GM21390 (cell line): ENCODE measurements around the gene E4F1.
"Not testable (repeated sequence)": the region's sequence is repeated elsewhere in the genome, so short reads cannot be mapped to it uniquely, and the experiment has no call there.

ENCODE experiments used
- ATAC-seq: cut with Tn5 transposase; IDR thresholded peaks from one replicate; pipeline ENCODE4 v1.9.1; 2021; ENCODE audit not compliant: unreplicated experiment

The E4F1 gene

DNA sequence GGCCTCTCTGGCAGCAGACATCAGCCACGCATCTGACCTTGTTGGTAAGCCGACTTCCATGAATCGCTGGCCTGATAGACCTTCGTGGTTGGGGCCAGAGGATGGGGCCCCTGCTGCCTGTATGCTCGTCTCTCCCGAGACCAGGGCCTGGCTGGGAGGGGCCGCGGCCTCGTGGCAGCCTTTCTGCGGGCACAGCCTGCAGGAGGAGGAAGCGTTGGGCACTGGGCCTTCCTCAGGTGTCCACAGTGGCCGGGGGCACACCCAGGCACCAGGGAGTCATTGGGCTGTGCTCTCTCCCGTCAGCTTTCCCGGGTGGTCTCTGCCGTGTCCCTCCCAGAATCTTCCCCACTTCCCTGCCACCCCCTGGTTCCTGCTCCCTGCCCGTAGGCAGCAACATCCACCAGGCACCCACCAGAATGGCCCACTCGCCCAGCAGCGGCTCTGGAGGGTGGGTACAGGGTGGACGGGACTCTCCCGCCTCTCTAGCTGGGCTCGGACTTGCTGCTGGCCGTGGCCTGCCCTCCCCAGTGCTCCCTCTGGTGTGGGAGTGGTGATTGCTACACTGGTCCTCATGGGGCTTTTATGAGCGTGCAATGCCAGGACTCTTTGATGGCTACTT is 6.3 kb downstream of the E4F1 start:
- no peak for ATAC-seq

DNA sequence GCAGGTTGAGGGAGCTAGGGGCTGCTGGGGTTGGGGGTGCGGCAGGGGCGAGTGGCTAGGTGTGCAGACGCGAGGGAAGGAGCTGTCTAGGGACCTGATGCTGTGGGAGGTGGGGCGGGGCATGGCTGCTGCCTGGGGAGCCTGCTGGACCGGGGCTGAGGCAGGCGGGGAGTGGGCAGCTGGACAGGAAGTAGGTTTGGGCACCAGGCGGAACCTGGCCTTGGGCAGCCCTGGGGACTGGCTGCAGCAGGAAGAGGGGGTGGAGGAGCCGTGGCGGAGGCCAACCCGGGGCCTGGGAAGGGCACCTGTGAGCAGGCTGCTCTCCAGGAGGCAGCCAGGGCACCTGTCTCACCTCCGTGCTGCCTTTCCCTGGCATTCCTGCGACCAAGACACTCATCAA is 7.0 kb downstream of the E4F1 start:
- ATAC-seq: no peak

- ATAC-seq: no peak
Observed at GRCh38 chr16:2231016-2231931, 7.9 kb downstream of the E4F1 start.

DNA sequence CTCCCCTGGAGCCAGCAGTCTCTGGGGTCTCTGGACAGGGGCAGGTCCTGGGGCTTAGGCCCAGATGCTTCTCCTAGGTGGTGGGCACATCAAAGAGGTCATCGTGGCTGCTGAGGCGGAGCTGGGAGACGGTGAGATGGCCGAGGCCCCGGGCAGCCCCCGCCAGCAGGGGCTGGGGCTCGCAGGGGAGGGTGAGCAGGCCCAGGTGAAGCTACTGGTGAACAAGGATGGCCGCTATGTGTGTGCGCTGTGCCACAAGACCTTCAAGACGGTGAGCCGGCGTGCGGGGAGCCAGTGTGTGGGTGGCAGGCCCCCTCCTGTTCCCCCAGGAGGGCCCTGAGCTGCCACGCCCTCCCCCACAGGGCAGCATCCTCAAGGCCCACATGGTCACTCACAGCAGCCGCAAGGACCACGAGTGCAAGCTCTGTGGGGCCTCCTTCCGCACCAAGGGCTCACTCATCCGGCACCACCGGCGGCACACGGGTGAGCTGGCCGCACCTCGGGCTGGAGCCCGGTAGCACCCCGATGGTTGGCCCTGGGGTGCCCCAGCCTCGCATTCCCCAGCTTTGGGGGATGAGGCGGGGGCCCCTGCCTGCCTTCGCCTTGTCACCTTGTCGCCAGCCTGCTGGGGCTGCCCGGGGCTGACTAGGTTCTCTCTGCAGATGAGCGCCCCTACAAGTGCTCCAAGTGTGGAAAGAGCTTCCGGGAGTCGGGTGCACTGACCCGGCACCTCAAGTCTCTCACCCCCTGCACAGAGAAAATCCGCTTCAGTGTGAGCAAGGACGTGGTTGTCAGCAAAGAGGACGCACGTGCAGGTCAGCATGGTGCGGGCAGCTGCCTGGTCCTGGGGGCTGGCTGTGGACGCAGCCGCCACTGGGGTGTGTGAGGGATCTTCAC is 9.0 kb downstream of the E4F1 start:
- no peak for ATAC-seq

- no peak for ATAC-seq
Observed at GRCh38 chr16:2233046-2233775, 9.8 kb downstream of the E4F1 start.

DNA sequence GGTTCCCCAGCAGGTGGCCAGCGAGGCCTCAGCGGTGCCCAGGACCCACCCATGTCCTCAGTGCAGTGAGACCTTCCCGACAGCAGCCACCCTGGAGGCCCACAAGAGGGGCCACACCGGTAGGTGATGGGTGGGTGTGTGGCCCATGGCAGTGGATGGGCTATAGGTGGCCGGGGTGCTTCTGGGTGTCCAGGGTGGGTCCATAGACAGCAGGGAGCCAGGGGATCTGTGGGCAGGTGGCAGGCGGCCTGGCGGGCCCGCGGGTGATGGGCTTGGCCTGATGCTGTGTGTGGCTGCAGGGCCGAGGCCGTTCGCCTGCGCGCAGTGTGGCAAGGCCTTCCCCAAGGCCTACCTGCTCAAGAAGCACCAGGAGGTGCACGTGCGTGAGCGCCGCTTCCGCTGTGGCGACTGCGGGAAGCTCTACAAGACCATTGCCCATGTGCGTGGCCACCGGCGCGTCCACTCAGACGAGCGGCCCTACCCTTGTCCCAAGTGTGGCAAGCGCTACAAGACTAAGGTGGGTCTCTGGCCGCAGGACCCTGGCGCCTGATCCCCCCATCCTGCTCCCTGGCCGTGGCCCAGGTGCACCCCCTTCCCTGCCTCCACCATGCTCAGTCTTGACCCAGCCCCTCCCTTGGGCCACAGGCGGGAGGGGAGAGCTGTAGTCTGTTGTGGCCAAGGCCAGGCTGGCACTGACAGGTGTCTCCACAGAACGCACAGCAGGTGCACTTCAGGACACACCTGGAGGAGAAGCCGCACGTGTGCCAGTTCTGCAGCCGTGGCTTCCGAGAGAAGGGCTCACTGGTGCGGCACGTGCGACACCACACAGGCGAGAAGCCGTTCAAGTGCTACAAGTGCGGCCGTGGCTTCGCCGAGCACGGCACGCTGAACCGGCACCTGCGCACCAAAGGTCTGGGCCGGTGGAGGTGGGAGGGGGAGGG is 10.8 kb downstream of the E4F1 start:
- no peak for ATAC-seq

DNA sequence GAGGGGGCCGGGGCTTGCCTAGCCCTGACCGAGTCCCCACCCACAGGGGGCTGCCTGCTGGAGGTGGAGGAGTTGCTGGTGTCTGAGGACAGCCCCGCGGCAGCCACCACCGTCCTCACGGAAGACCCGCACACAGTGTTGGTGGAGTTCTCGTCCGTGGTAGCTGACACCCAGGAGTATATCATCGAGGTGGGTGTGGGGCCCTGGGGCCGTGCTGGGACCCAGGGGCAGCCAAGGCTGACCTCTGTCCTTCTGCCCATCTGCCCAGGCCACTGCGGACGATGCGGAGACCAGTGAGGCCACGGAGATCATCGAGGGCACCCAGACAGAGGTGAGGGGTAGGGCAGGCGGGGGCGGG is 11.4 kb downstream of the E4F1 start:
- no peak for ATAC-seq

DNA sequence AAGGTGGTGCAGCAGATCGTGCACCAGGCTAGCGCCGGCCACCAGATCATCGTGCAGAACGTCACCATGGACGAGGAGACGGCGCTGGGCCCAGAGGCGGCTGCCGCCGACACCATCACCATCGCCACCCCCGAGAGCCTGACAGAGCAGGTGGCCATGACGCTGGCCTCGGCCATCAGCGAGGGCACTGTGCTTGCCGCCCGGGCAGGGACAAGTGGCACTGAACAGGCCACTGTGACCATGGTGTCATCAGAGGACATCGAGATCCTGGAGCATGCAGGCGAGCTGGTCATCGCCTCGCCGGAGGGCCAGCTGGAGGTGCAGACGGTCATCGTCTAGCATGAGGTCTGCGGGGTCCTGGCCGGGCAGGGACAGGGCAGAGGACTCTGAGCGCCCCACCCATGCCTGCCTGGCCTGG is 11.9 kb downstream of the E4F1 start:
- no peak for ATAC-seq

DNA sequence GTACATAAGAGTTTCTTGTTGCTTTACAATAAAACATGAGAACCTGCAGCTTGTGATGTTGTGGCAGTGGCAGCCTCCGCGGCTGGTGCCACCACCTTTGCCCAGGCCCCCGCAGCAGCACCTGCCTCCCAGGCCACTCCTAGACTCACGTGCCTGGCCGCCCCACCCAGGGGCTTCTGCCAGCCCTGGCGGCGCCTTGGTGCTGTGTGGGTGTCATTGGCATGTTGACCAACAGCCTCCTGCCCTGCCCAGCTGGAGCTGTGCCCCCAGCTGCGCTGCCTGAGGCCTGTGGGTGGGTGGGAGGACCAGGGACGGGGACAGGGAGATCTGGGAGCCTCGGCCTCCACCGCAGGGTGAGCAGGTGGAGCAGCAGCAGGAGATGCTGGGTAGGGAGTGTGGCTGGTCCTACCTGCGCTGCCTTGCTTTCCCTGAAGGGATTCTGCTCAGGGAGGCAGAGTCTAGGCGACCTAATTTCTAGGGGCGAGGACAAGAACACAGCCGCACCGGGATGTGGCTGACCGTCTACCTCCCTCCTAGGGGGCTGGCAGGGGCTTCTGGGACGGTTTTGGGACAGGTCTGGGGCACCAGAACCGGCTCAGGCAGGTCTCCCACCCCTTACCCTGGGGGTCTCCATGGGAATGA is 12.4 kb downstream of the E4F1 start:
- no peak for ATAC-seq

- ATAC-seq: no peak
Observed at GRCh38 chr16:2236337-2237101, 13.1 kb downstream of the E4F1 start, which contains the start of gene DNASE1L2. DNASE1L2 (plus strand) TSS chr16:2236444; CDS start chr16:2236817, 373 bp downstream.

GRCh38 chr16:2237102-2237482 is 13.7 kb downstream of the E4F1 start:
- no peak for ATAC-seq

- no peak for ATAC-seq
Observed at GRCh38 chr16:2237493-2238149, 14.2 kb downstream of the E4F1 start.

GRCh38 chr16:2238150-2238837 is 14.9 kb downstream of the E4F1 start:
- no peak for ATAC-seq

GRCh38 chr16:2238838-2239675 is 15.7 kb downstream of the E4F1 start:
- no peak for ATAC-seq

GRCh38 chr16:2240331-2240730 is 16.9 kb downstream of the E4F1 start:
- not testable (repeated sequence) for ATAC-seq

GRCh38 chr16:2242598-2242997 is 19.2 kb downstream of the E4F1 start:
- ATAC-seq: no peak
